Pancreas (tissue), 10 donors: ENCODE measurements around the gene ZFP91. TPM values are rescaled to one million over a fixed set of nuclear protein-coding genes. Genes with fewer than 3 reads are reported as not detected.
A peak's percentile ranks its signal among the peaks of the same experiment; 100 is the strongest.

Source experiments
- ATAC-seq, 4 donors: fragments of 200-7000 bp; cut with Tn5 transposase; one replicate each; pipeline versions ENCODE4 v1.8.0 to v1.9.1; 2020; ENCODE audit warnings: mild to moderate bottlenecking in 4 of 4, moderate library complexity in 4 of 4
- DNase-seq, 6 donors: peaks; one replicate each; pipeline ENCODE4 v3.0.0-alpha.2; 2020
- FAIRE-seq: peaks from 2 replicates; lab custom pipeline; 2012; peaks lifted over from hg19 to GRCh38; lab: Jason Lieb, UNC
- H3K27ac ChIP-seq, 4 donors: fragments of 200-600 bp; sonication (generic); 1 replicate in 3 of 4; 2 replicates in 1 of 4; pipeline versions ENCODE4 v1.5.0 to v1.8.0; 2020
- H3K27me3 ChIP-seq, 4 donors: fragments of 200-600 bp; one replicate each; pipeline ENCODE4 v1.8.0; 2021
- H3K36me3 ChIP-seq, 3 donors: fragments of 200-600 bp; sonication (generic) in 1 of 3; one replicate each; pipeline versions ENCODE4 v1.5.0 to v1.8.0; 2020 to 2021
- H3K4me1 ChIP-seq, 3 donors: fragments of 200-600 bp; one replicate each; pipeline ENCODE4 v1.8.0; 2021
- H3K4me3 ChIP-seq, 4 donors: fragments of 200-600 bp; sonication (generic) in 2 of 4; one replicate each; pipeline versions ENCODE4 v1.5.0 to v1.8.0; 2020 to 2021
- H3K9me3 ChIP-seq, 4 donors: fragments of 200-600 bp; one replicate each; pipeline ENCODE4 v1.8.0; 2021
- CTCF ChIP-seq, 4 donors: fragments of 200-600 bp; sonication (generic) in 3 of 4; IDR thresholded peaks; one replicate each; pipeline versions ENCODE4 v1.5.0 to v1.8.0; 2021; ENCODE audit warnings: antibody characterized with exemption in 4 of 4
- WGBS, 2 donors: extraction: QIAGEN DNeasy Blood & Tissue Kit; methylation state at CpG; one replicate each; pipeline ENCODE4 v1.1.7; 2013; 5-methylcytosine and 5-hydroxymethylcytosine counted together
- intact Hi-C, 3 donors: fragments of 100-400 bp; cut with DNase I; formaldehyde crosslinking; loops; one replicate each; pipeline versions ENCODE4 v1.11.1 to v1.14.2; 2022
- polyA plus RNA-seq, 2 donors: library from polyadenylated mRNA; stranded (reverse); fragments of 200-250 nt; gene quantifications; one replicate each; pipeline ENCODE4 v1.2.3, GENCODE V29; 2013
- total RNA-seq, 6 donors: library from RNA; stranded (reverse); fragmentation: NEBNext Ultra II Directional in 4 of 6; extraction: Animal tissue kit (Norgen Biotek cat#: 25700) in 4 of 6; gene quantifications; one replicate each; pipeline versions ENCODE4 v1.2.1 to v1.2.4, GENCODE V29; 2021 to 2023
- donor health status: healthy with polysubstance abuse.
- donor health status: DM: no; HTN: no; CAD: no; lungs with moderate emphysema.
- donor health status: DM: no; HTN: no; CAD: no.
- donor health status: control.
- donor health status: control.
- donor health status: Bipolar disorder and iron deficiency.
- donor health status: DM: yes; HTN: yes; CAD: no.
- donor health status: DM: no; HTN: no; CAD: no.
- donor health status: DM: no; HTN: no; CAD: no.
- donor health status: DM: yes; HTN: yes; CAD: no.

ZFP91 gene
- total RNA-seq (10 to 100 TPM; 14.2 to 23.0 (median 21.0) TPM), polyA plus RNA-seq (10 to 100 TPM in 1 of 2 donors, 1 to 10 TPM in 1; 6.3 to 12.6 TPM)

- ATAC-seq = peak; percentile 78 to 89 (median 82)
- no peak for FAIRE-seq
- H3K4me3 ChIP-seq = peak within 1 kb of the TSS; percentile 90 to 96 (median 92)
- H3K27me3 ChIP-seq = no peaks in the 10 kb centered on the region
- no peak for TF ChIP-seq CTCF (IDR thresholded peaks at IDR 0.05)
- no peaks in the 10 kb centered on the region for H3K9me3 ChIP-seq
- H3K27ac ChIP-seq = peak within 1 kb of the TSS; percentile 98 to 100 (median 99)
- DNase-seq = peak; percentile 95 to 98 (median 98)
- intact Hi-C loops = loop anchor here in 1 of 3 donors (10.0 kb wide), 1 partner anchor 96 kb away; no protein-coding TSS in a partner anchor
- H3K36me3 ChIP-seq = no peaks in the 10 kb centered on the region
- H3K4me1 ChIP-seq = peaks cover 40 to 54% (median 42%) of the 10 kb centered on the region in 3 donors
- WGBS, 2 donors = 0 to 1% methylated on average over 34 to 50 of the region's 51 CpGs
These were observed at the start of gene ZFP91 for GRCh38 chr11:58578635-58579191. ZFP91 (plus strand) TSS chr11:58579063; CDS start chr11:58579282, 219 bp downstream.

GRCh38 chr11:58530236-58530635 lies 48.6 kb upstream of the ZFP91 start:
- ATAC-seq (no peak), FAIRE-seq (no peak), DNase-seq (no peak)
- Histone ChIP-seq H3K27me3 (no peaks in the 10 kb centered on the region), H3K4me3 (no peak overlapping the region), H3K36me3 (peaks cover 0 to 10% (median 0%) of the 10 kb centered on the region in 3 donors), H3K4me1 (peaks cover 0 to under 1% (median 0%) of the 10 kb centered on the region in 3 donors), H3K9me3 (no peaks in the 10 kb centered on the region), H3K27ac (no peak overlapping the region)
- intact Hi-C loops = no loop called here
- TF ChIP-seq CTCF (IDR thresholded peaks at IDR 0.05) = no peak
- WGBS, 2 donors = 82 to 88% methylated on average over 3 of the region's 3 CpGs

GRCh38 chr11:58531865-58532341 lies 47.0 kb upstream of the ZFP91 start:
- 94 to 95% methylated on average over 19 to 25 of the region's 25 CpGs for WGBS, 2 donors
- DNase-seq (peak in 1 of 6 donors; percentile 60), FAIRE-seq (no peak), ATAC-seq (no peak)
- Histone ChIP-seq H3K27ac (no peak overlapping the region), H3K27me3 (no peaks in the 10 kb centered on the region), H3K4me3 (no peak overlapping the region), H3K9me3 (no peaks in the 10 kb centered on the region), H3K4me1 (no peaks in the 10 kb centered on the region), H3K36me3 (peaks cover 0 to 10% (median 0%) of the 10 kb centered on the region in 3 donors)
- intact Hi-C loops = no loop called here
- TF ChIP-seq CTCF (IDR thresholded peaks at IDR 0.05) = no peak

- 86 to 89% methylated on average over 1 of the region's 1 CpG for WGBS, 2 donors
- ATAC-seq (no peak), DNase-seq (no peak), FAIRE-seq (no peak)
- H3K4me1 ChIP-seq = no peaks in the 10 kb centered on the region
- no peak overlapping the region for H3K4me3 ChIP-seq
- intact Hi-C loops = no loop called here
- peaks cover 0 to 29% (median 10%) of the 10 kb centered on the region in 3 donors for H3K36me3 ChIP-seq
- H3K9me3 ChIP-seq = no peaks in the 10 kb centered on the region
- TF ChIP-seq CTCF (IDR thresholded peaks at IDR 0.05) = no peak
- H3K27ac ChIP-seq = no peak overlapping the region
- H3K27me3 ChIP-seq = no peaks in the 10 kb centered on the region
These were observed 32.0 kb upstream of the ZFP91 start for GRCh38 chr11:58546841-58547240.

GRCh38 chr11:58549644-58550043 lies 29.2 kb upstream of the ZFP91 start:
- Histone ChIP-seq H3K27me3 (no peaks in the 10 kb centered on the region), H3K4me1 (no peaks in the 10 kb centered on the region), H3K36me3 (peaks cover 0 to 45% (median 15%) of the 10 kb centered on the region in 3 donors), H3K27ac (no peak overlapping the region), H3K9me3 (no peaks in the 10 kb centered on the region), H3K4me3 (no peak overlapping the region)
- DNase-seq (no peak), ATAC-seq (no peak), FAIRE-seq (no peak)
- 92 to 98% methylated on average over 7 of the region's 7 CpGs for WGBS, 2 donors
- no peak for TF ChIP-seq CTCF (IDR thresholded peaks at IDR 0.05)
- intact Hi-C loops = no loop called here
